ENCODE data around the gene EML2.
"Not testable (repeated sequence)": the region's sequence is repeated elsewhere in the genome, so short reads cannot be mapped to it uniquely, and the experiment has no call there.

- TF ChIP-seq CTCF (IDR thresholded peaks at IDR 0.05; ENCODE audit: low read length); EZH2 (optimal IDR thresholded peaks at IDR 0.05; ENCODE audit: low read depth, low read length); EZH2phosphoT487 (IDR thresholded peaks at IDR 0.05; ENCODE audit: low read length): not testable (repeated sequence)
Measured at GRCh38 chr19:45615056-45615455, 24.1 kb downstream of the EML2 start.
